Measurements from ENCODE around the gene RNF187. TPM values are rescaled to one million over a fixed set of nuclear protein-coding genes. Genes with fewer than 3 reads are reported as not detected.

Gene RNF187
- total RNA-seq, 2 experiments from 2014 or later: 40.7 to 45.1 TPM

DNA sequence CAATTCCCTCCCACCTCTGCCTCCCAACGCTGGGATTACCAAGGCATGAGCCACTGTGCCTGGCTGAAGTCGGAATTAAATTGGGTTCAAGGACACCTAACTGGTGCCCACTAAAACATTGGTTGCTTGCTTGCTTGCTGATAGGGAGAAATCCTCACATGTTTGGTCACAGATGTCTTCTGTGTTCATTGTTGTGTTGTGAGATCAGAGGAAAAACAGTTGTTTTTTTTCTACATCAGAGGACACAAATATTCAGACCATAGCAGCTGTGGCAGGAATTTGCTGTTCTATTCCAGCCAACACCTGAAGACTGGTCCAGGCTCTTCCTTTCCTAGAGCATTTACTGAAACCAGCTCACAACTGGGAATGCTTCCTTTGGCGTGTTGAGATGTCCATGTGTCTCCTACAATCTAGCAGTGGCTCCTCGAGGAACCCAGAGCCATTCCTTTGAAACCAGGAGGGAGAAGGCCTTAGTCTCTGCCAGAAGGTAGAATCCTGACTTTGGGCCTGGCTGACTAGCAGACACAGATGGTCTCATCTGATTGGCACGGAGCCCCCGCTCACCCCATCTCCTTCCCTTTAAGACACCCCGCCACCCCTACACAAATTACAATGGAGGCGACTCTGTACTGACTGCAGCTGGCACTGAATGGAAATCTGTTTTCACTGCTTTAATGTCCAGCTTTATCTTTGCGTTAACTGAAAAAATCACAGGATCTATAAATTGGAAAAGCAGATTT lies 46.3 kb upstream of the RNF187 start:
- TF ChIP-seq CTCF (IDR thresholded peaks at IDR 0.05): no peak
- ATAC-seq (ENCODE audit: poor library complexity): no peak
- peaks cover 75% of the 10 kb centered on the region for H3K27me3 Mint-ChIP-seq
- no peaks in the 10 kb centered on the region for H3K9me3 Mint-ChIP-seq
- Histone ChIP-seq H3K36me3 (ENCODE audit: insufficient read depth, low read length) (no peaks in the 10 kb centered on the region), H3K4me3 (ENCODE audit: low read length) (no peak overlapping the region), H3K9me3 (ENCODE audit: control insufficient read depth in 1 of 2, insufficient read depth in 1 of 2, low read length in 2 of 2) (peaks cover 0 to 8% of the 10 kb centered on the region in 2 experiments), H3K27me3 (ENCODE audit: control insufficient read depth in 1 of 2, insufficient read depth in 2 of 2, low read length in 2 of 2) (peaks cover 19 to 29% of the 10 kb centered on the region in 2 experiments), H3K4me1 (ENCODE audit: insufficient read depth, low read length) (peaks cover 16% of the 10 kb centered on the region), H3K27ac (ENCODE audit: low read depth in 1 of 2, low read length in 2 of 2) (no peak overlapping the region)
- ChIA-PET POLR2A (no interaction called here), CTCF (no interaction called here)
- intact Hi-C loops (cut with DNase I, micrococcal nuclease): no loop called here
- DNase-seq: no peak
- no peak overlapping the region for H3K4me3 Mint-ChIP-seq
- H3K27ac Mint-ChIP-seq: no peak overlapping the region
- H3K4me1 Mint-ChIP-seq (ENCODE audit: low read depth): peaks cover 8% of the 10 kb centered on the region
- no peaks in the 10 kb centered on the region for H3K36me3 Mint-ChIP-seq (ENCODE audit: low read depth)

DNA sequence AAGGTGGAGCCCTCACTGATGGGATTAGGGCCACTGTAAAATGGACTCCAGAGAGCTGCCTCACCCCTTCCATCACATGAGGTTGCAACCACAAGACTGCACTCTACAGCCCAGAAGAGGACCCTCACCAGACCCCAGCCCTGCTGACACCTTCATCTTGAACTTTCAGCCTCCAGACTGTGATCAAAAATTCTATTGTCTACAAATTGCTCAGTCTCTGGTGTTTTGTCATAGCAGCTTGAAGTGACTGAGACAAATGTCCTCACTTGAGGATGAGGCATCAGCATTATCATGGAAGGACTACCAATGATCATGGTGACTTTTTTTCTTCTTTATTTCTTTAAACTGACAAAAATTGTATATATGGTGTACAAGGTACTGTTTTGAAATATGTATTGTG lies 43.8 kb upstream of the RNF187 start:
- H3K9me3 ChIP-seq (ENCODE audit: control insufficient read depth in 1 of 2, insufficient read depth in 1 of 2, low read length in 2 of 2): peaks cover 0 to 5% of the 10 kb centered on the region in 2 experiments
- H3K27me3 ChIP-seq (ENCODE audit: control insufficient read depth in 1 of 2, insufficient read depth in 2 of 2, low read length in 2 of 2): peaks cover 18 to 37% of the 10 kb centered on the region in 2 experiments
- H3K4me1 ChIP-seq (ENCODE audit: insufficient read depth, low read length): peaks cover 19% of the 10 kb centered on the region
- no peak overlapping the region for H3K27ac ChIP-seq (ENCODE audit: low read depth in 1 of 2, low read length in 2 of 2)
- TF ChIP-seq CTCF (IDR thresholded peaks at IDR 0.05): no peak
- Mint-ChIP-seq H3K36me3 (ENCODE audit: low read depth) (no peaks in the 10 kb centered on the region), H3K4me3 (no peak overlapping the region), H3K27ac (no peak overlapping the region), H3K27me3 (peaks cover 92% of the 10 kb centered on the region), H3K9me3 (no peaks in the 10 kb centered on the region), H3K4me1 (ENCODE audit: low read depth) (peaks cover 9% of the 10 kb centered on the region)
- no peaks in the 10 kb centered on the region for H3K36me3 ChIP-seq (ENCODE audit: insufficient read depth, low read length)
- DNase-seq (no peak), ATAC-seq (ENCODE audit: poor library complexity) (no peak)
- intact Hi-C loops (cut with DNase I, micrococcal nuclease): no loop called here
- ChIA-PET CTCF (no interaction called here), POLR2A (no interaction called here)
- no peak overlapping the region for H3K4me3 ChIP-seq (ENCODE audit: low read length)

DNA sequence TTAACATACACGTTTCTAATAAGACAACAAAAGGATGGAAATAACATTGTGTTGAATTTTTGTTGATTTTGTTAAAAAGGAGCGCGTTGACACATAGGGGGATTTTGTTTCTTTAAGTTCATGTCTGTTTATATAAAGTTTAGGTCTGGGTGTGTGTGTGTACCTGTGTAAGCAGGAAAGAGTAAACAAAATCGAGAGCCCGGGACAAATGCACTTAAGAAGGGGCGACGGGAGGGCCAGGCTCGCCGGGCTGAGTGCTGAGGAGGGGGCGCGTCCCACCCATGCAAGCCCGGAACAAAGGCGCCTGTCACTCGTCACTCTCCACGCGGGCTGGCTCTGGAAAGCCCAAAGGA lies 41.7 kb upstream of the RNF187 start:
- H3K27me3 Mint-ChIP-seq: peaks cover 82% of the 10 kb centered on the region
- intact Hi-C loops (cut with DNase I, micrococcal nuclease): no loop called here
- ATAC-seq (ENCODE audit: poor library complexity): no peak
- H3K27ac ChIP-seq (ENCODE audit: low read depth in 1 of 2, low read length in 2 of 2): no peak overlapping the region
- H3K27me3 ChIP-seq (ENCODE audit: control insufficient read depth in 1 of 2, insufficient read depth in 2 of 2, low read length in 2 of 2): peaks cover 18 to 37% of the 10 kb centered on the region in 2 experiments
- H3K9me3 ChIP-seq (ENCODE audit: control insufficient read depth in 1 of 2, insufficient read depth in 1 of 2, low read length in 2 of 2): peaks cover 0 to 4% of the 10 kb centered on the region in 2 experiments
- peaks cover 9% of the 10 kb centered on the region for H3K4me1 Mint-ChIP-seq (ENCODE audit: low read depth)
- no peaks in the 10 kb centered on the region for H3K9me3 Mint-ChIP-seq
- peak overlapping the region; percentile 76 for H3K4me3 Mint-ChIP-seq
- ChIA-PET CTCF (no interaction called here), POLR2A (interaction anchor here (0.6 to 1.5 kb wide), 3 partner anchors 12 to 41 kb away, joined by 3 to 9 read pairs (median 4); partner anchors contain the start of gene RNF187)
- DNase-seq: no peak
- H3K4me1 ChIP-seq (ENCODE audit: insufficient read depth, low read length): peaks cover 15% of the 10 kb centered on the region
- TF ChIP-seq CTCF (IDR thresholded peaks at IDR 0.05): no peak
- H3K4me3 ChIP-seq (ENCODE audit: low read length): peak overlapping the region; percentile 53
- no peaks in the 10 kb centered on the region for H3K36me3 Mint-ChIP-seq (ENCODE audit: low read depth)
- H3K27ac Mint-ChIP-seq: no peak overlapping the region
- H3K36me3 ChIP-seq (ENCODE audit: insufficient read depth, low read length): no peaks in the 10 kb centered on the region
